Activated CD4-positive, CD25-positive, alpha-beta regulatory T cell (primary cell): ENCODE measurements around the gene NEUROD2.

Experiments
- DNase-seq, 4 experiments: peaks; one replicate each; lab custom pipeline; 2025; lab: John Stamatoyannopoulos, UW

The NEUROD2 gene

GRCh38 chr17:39635614-39636176 lies 28.0 kb upstream of the NEUROD2 start:
- DNase-seq = no peak

DNA sequence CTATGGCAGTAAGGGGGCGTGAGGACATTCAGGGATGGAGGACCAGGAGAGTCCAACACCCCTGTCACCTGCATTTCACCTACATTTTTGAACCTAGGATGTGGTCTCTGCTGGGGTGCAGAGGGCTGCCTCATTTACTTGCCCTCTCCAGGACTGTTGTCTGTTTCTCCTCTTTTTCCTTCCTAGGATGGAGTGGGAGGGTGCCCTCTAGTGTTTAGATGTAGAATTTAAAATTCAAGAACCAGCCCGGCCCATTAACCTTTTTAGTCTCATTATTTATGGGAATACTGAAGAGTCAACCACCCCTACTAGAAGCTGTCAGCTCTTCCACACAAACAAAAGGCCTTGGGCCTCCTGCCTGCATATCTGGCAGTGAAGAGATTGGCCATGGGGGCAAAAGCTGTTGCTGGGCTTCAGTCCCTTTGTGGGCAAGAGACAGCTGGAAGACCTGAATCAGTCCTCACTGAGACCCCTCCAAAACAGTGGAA lies 26.7 kb upstream of the NEUROD2 start:
- DNase-seq = no peak

DNA sequence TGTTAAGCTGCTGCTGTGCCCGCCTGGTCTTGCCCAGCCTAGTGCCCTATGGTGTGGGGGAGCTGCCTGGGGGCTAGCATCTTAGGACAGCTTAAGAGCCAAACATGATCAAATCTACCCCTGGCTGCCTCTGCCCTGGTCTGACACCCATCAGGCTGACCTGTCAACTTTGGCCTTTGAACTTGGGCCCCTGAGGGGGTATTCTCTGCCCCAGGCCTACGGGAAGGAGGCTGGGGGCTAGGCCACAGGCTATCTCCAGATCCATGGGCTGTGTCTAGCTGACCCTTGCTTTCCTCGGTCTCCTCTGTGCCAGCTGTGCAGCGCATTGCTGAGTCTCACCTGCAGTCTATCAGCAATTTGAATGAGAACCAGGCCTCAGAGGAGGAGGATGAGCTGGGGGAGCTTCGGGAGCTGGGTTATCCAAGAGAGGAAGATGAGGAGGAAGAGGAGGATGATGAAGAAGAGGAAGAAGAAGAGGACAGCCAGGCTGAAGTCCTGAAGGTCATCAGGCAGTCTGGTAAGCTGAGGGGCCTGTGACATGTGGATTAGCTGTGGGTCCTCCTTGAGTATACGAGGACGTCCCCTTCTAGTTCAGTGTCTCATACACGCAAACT lies 26.0 kb upstream of the NEUROD2 start:
- DNase-seq = no peak

GRCh38 chr17:39632153-39632941 lies 24.6 kb upstream of the NEUROD2 start:
- no peak for DNase-seq

- no peak for DNase-seq
Observed at GRCh38 chr17:39631403-39631802, 23.7 kb upstream of the NEUROD2 start.

- no peak for DNase-seq
Observed at GRCh38 chr17:39629898-39630297, 22.2 kb upstream of the NEUROD2 start.

- DNase-seq = no peak
Observed at GRCh38 chr17:39629494-39629880, 21.8 kb upstream of the NEUROD2 start.

DNA sequence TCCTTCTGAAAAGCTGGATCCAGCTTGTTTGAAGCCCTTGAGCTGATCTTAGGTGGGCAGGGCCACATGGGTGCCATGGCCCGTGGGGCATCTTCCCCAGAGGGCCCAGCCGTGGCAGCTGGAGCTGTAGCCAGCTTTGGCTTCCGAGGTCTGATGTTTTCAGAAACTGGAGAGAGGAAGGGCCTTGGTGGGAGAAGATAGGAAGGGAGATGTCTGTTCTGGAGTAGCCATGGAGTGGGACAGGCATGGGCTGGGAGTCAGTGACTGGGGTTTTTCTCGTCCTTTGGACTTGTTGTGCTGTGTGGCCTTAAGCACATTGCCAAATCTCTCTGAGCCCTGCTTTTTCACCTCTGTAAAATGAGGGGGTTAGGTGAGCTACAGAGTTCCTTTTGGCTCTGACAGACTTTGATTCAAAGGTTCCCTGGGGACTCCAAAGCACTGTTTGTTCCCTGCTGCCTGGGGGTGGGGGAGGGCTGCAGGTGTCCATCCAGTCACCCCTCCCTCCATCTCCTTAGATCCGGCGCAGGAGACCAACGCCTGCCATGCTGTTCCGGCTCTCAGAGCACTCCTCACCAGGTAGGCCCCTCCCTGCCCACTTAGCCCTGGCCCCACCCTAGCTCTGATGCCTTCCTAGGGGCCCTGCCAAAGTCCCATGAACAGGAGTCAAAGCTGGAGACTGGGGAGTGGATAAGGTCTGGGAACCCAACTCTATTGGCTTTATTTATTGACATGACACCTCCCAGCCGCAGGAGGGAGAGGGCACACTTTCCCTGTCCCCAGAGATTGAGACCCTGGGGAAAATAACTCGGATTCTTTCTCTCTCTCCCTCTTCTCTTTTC lies 21.2 kb upstream of the NEUROD2 start:
- no peak for DNase-seq

DNA sequence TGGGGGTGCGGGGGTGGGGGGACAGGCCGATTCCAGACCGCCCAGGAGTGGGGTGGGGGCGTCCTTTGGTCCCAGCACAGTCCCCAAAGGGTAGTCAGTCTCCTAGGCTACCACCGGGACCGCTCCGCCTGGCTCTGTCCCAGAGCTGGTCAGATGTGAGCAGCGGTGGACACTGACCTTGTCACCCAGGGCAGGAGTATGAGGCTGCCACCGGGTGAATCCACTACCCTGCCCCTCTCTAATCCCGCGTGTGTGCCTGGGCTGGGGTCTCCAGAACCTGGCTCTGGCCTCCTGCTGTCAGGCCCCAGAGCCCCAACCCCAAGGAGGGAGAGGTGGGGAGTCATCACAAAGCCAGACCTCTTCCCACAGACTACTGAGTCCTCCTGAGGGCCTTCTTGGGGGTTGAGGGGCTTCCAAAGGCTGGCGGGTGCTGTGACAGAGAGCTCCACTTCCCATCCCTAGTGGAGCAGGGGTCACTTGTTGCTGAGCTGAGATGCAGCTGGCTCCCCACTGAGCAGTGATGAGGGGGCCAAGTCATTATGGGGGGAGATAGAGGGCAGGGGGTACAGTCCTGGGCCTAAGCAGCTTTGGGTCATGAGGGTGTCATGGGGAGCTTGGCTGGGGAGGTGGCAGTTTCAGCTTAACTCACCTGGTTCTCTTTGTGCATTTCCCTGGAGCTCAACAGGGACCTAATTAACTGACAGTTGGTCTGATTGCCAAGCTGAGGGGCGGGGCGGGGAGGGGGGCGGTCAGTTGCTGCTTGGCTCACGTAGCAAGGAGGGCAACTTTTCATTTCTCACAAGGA lies 20.2 kb upstream of the NEUROD2 start:
- no peak for DNase-seq

- DNase-seq = no peak
Observed at GRCh38 chr17:39627047-39627711, 19.5 kb upstream of the NEUROD2 start.

GRCh38 chr17:39626171-39627046 lies 18.7 kb upstream of the NEUROD2 start, which contains the start of gene PPP1R1B:
Gene PPP1R1B, plus strand, starts transcription at chr17:39626952. Its CDS starts 441 bp downstream, at chr17:39627393.
- no peak for DNase-seq

GRCh38 chr17:39625198-39625785 lies 17.6 kb upstream of the NEUROD2 start:
- DNase-seq = no peak

GRCh38 chr17:39624313-39624712 lies 16.6 kb upstream of the NEUROD2 start:
- no peak for DNase-seq

DNA sequence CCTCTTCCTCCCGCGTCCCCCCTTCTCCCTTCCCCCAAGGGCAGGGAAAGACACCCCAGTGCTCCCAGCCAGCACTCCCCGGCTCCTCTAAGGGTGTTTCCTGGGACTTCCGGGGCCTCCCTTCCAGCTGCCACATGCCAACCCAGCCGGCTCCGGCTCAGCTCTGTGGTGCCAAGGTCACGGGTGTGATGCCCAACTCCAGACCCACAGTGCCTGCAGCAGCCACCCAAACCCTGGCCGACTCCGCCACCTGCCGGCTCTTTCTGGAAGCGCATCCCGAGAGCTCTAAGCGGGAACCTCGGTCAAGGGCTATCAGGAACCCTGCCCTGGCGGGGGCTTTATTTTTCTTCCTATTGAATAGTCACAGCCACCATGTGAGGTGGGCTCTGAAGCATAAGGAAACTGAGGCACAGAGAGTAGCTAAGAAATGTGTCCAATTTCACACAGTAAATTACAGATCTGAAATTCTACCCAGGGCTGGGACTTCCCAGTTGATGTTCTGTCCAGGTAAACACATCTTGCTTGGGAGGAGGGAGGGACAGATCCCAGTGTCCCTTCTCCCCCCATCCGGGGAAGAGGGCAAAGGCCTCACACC lies 15.7 kb upstream of the NEUROD2 start:
- peak; percentile 69 to 81 (median 72) for DNase-seq

DNA sequence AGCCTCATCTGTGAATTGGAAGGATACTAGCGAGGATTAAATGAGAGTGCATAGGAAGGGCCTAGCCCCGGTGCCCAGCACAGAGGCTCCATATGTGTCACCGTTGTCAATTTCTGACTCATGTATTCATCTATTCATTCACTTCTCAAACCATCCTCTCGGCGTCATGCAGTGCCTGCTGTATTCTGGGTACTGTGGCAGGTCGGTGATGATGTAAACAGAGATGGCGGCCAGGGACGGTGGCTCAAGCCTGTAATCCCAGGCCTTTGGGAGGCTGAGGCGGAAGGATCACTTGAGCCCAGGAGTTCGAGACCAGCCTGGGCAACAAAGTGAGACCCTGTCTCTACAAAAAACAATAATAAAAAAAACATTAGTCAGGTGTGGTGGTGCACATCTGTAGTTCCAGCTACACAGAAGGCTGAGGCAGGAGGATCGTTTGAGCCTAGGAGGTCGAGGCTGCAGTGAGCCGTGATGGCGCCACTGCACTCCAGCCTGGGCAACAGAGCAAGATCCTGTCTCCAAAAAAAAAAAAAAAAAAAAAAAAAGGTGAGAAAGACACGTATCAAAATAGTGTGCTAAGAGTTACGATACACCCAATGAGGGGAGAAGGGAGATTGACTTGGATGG lies 14.8 kb upstream of the NEUROD2 start:
- DNase-seq = peak in 1 of 4 experiments; percentile 24

DNA sequence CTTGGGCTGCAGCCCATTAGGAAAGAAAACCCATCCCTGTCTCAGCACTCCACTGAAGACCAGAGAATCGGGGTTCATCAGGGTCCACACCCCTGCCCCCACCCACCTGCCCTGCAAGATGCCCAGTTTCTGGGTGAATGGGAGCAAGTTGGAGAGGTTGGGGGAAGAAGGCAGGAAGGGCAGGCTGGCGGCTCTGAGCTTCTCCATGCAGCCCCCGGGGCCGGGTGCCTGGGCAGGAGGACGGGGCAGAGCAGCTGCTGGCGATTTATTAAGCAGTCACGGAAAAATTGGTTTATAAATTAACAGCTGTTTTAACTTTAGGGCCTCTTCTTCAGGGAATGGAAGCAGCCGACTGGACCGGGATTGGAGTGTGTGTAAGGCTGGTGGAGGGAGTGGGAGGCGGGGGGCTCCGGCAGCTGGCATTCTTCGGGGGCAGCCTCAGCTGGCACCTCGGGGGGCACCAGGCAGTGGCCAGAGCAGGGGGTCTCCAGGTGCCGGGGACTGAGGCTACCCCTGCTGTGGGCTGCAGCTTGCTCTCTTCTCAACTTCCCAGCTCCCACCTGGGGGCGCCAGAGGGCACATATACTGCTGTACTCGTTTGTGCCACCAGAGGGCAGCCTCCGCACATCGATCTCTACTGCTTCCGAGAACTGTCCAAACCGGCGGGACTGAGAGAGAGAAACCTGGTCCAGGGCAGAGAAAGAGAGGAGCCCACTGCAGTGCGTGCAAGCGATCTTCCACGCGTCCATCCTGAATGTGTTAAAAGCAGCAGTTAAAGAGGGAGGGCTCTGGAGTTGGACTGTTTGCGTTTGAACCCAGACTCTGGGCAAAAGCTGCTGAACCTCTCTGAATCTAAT lies 14.0 kb upstream of the NEUROD2 start:
- peak; percentile 65 to 89 (median 68) for DNase-seq

GRCh38 chr17:39619786-39620101 lies 12.0 kb upstream of the NEUROD2 start:
- no peak for DNase-seq
